Adrenal gland (tissue), 5 donors: ENCODE results near the gene BRAF.

Experiments
- POLR2A ChIP-seq, 2 donors: fragments of 450-650 bp; IDR thresholded peaks; one replicate each; pipeline ENCODE4 v1.6.1; 2017; ENCODE audit warnings: antibody characterized with exemption in 2 of 2, mild to moderate bottlenecking in 2 of 2, moderate library complexity in 1 of 2
- TF ChIP-seq, protein P1 (sequence below), 6 experiments: fragments of 450-650 bp in 4 of 6; fragments of 200-600 bp in 2 of 6; sonication (generic) in 1 of 6; IDR thresholded peaks; 1 replicate in 5 of 6; 2 replicates in 1 of 6; pipeline versions ENCODE4 v1.5.1 to v1.8.0; 2016 to 2021; ENCODE audit warnings: antibody characterized with exemption in 6 of 6, mild to moderate bottlenecking in 2 of 6, moderate library complexity in 1 of 6
- donor health status: DM: no; HTN: no; CAD: no.

DNA sequence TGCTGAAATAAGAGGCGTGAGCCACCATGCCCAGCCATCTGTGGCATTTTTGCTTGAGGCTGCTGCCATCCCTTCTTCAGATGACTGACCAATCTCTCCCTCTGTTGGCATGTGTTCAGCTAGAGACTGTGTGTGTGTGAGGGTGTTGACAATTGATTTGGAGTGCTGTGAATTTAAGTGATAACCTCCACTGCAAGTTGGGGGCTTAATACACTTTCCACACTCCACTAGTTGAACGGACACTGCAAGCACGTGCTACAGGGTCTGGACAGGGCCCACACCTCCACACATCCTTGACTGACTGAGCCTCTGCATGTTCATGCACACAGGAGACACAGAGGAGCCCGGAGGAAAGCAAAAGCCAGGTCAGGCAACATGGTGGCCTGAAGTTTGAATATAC, 51.3 kb downstream of the BRAF start:
- TF ChIP-seq, protein P1, sequence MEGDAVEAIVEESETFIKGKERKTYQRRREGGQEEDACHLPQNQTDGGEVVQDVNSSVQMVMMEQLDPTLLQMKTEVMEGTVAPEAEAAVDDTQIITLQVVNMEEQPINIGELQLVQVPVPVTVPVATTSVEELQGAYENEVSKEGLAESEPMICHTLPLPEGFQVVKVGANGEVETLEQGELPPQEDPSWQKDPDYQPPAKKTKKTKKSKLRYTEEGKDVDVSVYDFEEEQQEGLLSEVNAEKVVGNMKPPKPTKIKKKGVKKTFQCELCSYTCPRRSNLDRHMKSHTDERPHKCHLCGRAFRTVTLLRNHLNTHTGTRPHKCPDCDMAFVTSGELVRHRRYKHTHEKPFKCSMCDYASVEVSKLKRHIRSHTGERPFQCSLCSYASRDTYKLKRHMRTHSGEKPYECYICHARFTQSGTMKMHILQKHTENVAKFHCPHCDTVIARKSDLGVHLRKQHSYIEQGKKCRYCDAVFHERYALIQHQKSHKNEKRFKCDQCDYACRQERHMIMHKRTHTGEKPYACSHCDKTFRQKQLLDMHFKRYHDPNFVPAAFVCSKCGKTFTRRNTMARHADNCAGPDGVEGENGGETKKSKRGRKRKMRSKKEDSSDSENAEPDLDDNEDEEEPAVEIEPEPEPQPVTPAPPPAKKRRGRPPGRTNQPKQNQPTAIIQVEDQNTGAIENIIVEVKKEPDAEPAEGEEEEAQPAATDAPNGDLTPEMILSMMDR (IDR thresholded peaks at IDR 0.05), result no peak
- no peak for TF ChIP-seq POLR2A (IDR thresholded peaks at IDR 0.05)
